Measurements from ENCODE around the gene KIAA1328.

DNA sequence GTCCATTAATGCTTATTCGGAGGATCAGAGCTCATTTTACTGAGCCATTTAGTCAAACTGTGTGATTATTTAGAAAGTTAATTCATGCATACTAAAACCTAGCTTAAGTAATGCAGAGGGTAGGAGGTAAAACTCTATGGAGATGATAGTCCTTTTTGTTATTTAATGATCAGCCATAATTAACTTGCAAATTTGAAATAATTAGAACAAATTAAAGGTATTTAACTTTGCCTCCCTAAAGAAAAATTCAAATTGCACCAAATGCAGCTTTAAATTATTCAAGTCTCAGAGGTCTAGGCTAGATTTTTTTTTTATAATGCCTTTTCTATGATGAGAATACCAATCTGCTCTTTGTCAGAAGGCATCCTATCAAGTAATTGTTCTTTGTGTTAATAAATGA, 310.9 kb downstream of the KIAA1328 start:
- TF ChIP-seq EZH2phosphoT487 (conservative IDR thresholded peaks at IDR 0.05; ENCODE audit: low read length): no peak
- TF ChIP-seq, protein P1, sequence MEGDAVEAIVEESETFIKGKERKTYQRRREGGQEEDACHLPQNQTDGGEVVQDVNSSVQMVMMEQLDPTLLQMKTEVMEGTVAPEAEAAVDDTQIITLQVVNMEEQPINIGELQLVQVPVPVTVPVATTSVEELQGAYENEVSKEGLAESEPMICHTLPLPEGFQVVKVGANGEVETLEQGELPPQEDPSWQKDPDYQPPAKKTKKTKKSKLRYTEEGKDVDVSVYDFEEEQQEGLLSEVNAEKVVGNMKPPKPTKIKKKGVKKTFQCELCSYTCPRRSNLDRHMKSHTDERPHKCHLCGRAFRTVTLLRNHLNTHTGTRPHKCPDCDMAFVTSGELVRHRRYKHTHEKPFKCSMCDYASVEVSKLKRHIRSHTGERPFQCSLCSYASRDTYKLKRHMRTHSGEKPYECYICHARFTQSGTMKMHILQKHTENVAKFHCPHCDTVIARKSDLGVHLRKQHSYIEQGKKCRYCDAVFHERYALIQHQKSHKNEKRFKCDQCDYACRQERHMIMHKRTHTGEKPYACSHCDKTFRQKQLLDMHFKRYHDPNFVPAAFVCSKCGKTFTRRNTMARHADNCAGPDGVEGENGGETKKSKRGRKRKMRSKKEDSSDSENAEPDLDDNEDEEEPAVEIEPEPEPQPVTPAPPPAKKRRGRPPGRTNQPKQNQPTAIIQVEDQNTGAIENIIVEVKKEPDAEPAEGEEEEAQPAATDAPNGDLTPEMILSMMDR (IDR thresholded peaks at IDR 0.05; ENCODE audit: insufficient read depth, low read length, poor library complexity, severe bottlenecking): no peak
